Measurements from ENCODE around the gene LYPD4.
"Not testable (repeated sequence)": the region's sequence is repeated elsewhere in the genome, so short reads cannot be mapped to it uniquely, and the experiment has no call there.

The LYPD4 gene, protein sequence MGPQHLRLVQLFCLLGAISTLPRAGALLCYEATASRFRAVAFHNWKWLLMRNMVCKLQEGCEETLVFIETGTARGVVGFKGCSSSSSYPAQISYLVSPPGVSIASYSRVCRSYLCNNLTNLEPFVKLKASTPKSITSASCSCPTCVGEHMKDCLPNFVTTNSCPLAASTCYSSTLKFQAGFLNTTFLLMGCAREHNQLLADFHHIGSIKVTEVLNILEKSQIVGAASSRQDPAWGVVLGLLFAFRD

DNA sequence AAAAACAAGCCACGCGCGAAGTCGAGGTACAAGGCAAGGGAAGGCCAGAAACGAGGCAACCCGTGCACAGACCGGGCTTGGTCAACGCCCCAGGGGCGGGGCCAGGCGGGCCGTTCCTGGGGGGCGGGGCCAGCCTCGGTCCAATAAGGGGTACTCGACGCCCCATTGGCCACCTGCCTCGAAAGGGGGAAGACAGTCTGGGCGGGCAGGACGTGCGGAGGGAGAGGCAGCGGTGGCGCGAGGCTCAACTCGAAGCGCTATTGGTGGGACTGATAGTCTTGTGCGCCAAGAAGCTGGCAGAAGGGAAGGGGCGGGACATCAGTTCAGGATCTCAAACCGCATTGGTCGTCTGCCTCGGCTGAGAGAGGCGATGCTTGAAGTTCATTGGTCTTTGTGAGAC lies at the start of gene LYPD4:
Gene LYPD4, minus strand, starts transcription at position 83 of the 400 bp plus-strand sequence. CDS start 5,398 bp downstream, outside the sequence.
- DNase-seq: no peak

DNA sequence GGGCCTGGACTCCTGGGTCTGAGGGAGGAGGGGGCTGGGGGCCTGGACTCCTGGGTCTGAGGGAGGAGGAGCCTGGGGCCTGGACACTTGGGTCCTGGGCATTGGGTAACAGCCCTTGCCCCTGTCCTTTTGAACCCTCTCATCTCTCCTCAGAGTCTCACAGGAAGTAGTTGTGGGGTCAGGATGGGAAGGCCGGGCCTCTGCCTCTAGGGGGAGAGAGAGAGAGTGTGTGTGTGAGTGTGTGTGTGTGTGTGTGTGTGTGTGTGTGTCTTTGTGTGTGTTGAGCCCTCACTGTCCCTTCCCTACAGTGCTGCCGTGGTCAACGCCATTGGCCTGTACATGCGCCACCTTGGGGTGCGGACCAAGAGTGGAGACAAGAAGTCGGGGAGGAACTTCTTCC lies 49.4 kb upstream of the LYPD4 start:
- DNase-seq: no peak

DNA sequence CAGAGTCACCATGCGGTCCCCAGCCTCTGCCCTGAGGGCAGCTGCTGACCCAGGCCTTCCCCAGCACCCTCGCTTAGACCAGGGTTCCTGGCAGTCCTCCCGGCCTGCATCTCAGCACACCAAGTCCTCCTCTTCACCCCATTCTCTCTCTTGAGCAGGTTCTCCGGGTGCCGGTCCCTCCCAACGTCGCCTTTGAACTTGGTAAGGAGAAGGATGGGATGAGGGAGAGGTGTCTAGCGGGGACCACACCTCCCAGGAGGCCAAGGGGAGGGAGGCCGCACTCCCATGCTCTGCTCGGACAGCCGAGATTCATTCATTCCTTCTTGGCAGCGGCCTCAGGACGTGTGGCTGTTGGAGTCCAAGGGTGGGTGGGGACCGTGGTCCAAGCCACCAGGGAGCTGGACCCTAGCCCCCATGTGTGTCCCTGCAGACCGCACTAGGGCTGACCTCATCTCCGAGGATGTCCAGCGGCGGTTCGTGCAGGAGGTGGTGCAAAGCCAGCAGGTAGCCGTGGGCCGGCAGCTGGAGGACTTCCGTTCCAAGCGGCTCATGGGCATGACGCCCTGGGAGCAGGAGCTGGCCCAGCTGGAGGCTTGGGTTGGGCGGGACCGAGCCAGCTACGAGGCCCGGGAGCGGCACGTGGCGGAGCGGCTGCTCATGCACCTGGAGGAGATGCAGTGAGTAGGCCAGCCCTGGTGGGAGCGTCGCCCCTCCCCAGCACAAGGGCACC lies 47.9 kb upstream of the LYPD4 start:
- DNase-seq: no peak

DNA sequence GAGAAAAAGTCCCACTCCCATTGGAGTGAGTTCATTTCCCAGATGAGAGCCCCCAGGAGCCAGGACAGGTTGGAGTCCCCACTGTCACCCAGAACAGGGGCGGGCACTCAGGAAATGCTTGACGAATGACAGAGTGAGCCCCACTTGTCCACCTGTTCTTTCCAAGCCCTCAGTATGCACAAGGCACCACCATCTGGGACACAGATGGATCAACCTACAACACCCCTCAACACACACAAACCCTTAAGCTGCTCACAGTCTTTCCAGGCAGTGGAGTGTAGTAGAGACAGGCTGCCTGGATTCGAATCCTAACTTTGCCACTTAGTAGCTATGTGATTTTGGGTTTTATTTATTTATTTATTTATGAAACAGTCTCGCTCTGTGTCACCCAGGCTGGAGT lies 46.5 kb upstream of the LYPD4 start:
- no peak for DNase-seq

DNA sequence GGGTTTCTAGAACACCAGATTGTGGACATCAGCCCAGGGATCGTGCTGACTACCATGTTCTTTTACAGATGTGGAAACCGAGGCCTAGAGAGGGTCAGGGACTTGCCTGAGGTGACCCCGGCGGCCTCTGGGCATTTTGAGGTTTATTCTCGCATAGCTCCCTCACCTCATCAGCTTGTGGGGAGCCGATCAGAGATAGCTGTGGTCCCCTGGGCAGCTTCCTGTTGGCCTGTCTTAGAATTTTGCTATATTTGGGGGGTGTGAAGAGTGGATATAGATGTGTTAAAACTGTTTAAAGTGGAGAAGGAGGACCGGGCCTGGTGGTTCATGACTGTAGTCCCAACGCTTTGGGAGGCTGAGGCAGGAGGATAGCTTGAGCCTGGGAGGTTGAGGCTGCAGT lies 45.4 kb upstream of the LYPD4 start:
- DNase-seq: no peak

DNA sequence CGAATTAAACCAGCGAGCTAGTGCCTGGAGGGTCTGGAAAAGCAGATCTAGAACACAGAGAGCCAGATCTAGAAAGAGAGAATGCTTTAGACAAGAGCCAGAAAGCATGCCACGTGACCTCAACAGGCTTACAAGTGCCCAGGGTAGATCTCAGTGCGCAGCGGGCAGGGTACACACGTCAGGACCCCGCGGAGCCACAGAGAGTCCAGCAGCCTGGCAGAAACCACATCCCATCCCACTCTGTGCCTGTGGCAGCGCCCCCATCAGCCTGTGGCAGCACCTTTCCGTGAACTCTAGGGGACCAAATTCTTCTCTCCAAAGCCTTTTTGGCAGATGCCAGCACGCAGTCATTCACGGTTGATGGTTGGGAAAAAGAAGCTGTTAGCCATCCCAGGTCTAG lies 44.4 kb upstream of the LYPD4 start:
- no peak for DNase-seq

DNA sequence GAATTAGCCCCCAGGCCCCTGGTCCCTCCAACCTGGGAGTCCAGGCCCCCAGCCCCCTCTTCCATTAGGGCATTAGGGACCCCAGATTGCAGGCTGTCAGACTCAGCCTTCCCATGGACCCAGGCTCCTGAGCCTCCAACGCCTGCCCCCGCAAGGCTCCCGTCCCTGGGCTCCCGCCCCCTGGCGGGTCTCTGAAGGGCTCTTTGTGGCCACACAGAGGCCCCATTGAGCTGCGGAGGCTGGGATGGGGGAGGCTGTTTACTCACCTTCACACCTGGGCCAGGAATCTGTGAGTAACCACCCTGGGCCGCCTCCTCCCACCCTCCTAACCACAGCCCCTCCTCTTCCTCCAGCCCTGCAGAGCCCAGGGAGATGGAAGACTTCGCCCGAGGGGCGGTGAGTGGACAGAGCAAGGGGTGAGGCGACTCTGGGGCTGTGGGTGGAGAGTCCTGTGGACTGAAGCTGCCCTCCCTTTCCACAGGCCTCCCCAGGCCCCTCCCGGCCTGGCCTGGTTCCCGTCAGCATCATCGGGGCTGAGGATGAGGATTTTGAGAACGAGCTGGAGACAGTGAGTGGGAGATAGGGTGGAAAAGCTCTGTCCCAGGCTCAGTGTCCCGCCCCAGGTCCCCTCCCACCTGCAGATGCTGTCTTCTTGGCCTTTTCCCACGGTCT lies 43.4 kb upstream of the LYPD4 start:
- peak; percentile 84 for DNase-seq

DNA sequence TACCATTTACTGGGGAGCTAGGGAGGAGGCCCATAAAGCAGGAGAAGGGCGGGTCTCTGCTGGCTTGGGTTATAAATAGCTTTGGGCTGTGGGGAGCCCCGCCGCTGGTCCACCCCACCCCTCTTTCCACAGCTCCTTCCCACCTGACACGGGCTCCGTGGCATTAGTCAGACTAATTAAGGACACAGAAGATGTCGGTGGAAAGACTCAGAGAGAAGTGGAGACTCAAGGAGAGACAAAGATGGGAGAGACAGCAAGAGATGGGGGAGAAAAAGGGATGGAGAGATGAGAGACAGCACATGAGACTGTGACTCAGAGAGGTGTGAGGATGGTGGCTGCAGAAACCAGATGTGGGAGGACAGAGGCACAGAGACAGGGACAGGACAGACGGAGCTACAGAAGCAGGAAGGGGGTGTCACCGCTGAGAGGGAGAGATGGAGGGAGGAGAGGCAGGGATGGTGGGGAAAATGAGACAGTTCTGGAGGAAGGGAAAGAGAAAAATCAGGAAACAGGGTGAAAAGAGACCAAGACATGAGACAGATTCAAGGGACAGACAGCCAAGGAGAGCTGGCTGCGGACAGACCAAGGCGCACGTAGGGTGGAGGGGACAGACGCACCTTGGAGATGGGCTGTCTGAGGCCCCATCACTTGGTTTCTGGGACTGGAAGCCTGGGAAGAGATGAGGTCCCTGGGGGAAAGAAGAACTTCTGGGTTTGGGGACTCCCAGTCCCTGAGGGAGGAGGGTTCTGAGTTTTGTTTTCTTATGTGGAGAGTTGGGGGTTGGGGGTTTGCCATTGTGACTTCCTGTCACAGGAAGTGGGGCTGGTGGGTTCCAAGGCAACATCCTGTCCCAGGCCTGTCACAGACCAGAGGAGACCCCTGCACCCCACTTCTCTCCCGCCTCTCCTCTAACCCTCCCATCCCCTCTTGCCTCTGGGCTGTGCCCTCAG lies 42.6 kb upstream of the LYPD4 start:
- DNase-seq: peak; percentile 82

DNA sequence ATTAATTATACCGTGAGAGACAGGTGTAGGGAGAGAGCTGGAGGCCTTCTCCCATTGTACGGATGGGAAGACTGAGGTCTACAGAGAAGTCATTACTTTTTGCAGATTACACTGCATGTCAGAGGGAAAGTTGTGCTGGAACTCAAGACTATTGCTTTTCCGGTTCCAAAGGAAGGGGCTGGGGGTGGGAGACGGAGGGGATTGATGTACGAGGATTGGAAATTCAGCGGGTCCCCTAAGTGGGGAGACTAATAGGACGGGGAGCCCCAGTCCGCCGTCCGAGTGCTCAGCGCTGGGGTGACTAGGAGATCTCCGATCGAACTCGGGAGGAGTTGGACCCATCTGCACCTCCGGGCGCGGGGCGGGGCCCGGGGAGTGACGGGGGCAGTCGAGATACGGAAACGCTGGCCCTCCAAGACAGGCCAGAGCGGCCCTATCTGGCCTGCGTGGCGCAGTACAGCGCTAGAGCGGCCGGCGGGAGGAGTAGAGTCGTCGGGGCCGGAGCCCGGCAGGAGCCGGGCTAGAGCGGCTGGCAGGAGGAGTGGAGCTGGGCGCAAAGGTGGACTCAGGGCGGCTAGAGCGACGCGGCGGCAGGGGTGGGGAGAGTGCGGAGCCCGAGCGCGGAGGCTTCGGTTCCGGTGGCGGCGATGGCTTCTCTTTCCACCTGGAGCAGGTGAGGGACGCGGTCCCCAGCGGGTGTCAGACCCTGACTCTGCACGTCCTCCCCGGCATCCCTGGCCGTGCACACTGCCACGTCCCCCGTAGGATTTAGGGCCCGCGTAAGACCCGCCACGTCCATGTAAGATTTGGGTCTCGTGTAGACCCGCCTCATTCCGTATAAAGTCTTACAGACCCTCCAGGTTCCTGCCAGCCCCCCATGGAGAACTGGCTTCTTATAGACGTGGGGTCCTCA lies 39.6 kb upstream of the LYPD4 start:
- DNase-seq: peak; percentile 91

DNA sequence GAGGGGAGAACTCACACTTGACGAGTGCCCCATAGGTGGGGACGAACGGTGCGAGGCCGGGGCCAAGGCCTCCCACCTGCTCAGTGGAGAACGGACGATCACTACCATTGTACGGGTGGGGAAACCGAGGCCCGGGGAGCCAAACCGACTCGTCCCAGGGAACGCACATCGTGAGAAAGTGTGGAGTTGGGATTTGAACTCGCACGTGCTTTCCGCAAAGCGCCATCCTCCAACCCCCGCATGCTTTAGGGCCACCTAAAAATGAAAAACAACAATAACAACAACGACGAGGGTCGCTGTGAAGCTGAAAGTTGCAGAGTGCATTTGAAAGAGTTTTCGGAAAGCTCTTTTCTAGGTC lies 39.0 kb upstream of the LYPD4 start:
- no peak for DNase-seq

DNA sequence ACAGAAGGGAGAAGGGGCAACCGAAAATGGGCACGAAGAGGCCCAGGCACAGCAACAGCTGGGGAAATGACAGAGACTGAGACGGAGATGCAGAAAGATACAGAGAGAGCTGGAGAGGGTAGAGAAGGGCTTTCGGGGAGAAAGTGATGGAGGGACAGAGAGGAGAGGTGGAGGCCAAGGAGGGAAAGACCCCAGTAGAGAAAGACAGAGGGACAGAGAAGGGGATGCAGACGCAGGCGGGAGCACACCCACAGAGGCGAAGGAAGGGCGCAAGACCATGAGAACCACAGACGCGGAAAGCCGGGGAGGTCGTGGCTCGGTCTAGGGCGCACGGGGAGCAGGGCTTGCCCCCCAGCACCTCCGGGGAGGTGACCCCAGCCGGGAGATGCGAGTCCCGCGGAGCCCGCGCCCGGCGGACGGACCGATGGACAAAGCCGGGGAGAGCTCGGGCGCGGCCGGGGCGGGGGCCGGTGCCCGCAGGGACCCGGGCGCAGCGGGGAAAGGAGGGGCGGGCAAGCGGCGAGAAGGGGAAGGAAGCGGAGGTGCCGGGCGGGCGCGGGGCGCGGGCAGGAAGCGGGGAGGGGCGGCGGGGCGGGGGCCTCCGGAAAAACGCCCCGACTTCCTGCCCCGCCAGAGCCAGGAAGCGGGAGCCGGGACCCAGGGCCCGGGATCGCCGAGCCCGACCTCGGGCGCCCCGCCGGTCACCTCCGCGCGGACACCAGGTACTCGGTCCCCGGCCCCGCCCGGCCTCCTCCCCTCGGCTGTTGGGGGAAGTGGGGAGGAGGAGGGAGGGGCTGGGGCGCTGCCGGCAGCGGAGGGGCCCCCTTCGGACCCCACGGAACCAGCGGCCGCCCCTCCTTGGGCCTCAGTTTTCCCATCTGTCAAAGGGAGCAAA lies 38.3 kb upstream of the LYPD4 start, which contains the start of gene ARHGEF1:
Gene ARHGEF1, plus strand, starts transcription at position 617 of the 895 bp plus-strand sequence. CDS start 4,899 bp downstream, outside the sequence.
- peak; percentile 65 for DNase-seq

DNA sequence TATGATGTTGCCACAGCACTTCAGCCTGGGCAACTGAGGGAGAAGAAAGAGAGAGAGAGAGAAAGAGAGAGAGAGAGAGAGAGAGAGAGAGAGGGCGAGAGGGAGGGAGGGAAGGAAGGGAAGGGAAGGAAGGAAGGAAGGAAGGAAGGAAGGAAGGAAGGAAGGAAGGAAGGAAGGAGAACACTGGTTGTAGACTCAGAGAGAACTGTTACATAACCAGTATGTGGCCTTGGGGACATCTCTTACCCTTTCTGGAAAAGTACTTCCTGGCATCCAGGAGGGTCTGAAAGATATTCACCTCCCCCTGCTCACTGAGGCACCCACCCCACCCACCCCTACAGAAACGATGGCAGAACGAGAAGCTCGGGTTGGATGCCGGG lies 35.8 kb upstream of the LYPD4 start:
- no peak for DNase-seq

DNA sequence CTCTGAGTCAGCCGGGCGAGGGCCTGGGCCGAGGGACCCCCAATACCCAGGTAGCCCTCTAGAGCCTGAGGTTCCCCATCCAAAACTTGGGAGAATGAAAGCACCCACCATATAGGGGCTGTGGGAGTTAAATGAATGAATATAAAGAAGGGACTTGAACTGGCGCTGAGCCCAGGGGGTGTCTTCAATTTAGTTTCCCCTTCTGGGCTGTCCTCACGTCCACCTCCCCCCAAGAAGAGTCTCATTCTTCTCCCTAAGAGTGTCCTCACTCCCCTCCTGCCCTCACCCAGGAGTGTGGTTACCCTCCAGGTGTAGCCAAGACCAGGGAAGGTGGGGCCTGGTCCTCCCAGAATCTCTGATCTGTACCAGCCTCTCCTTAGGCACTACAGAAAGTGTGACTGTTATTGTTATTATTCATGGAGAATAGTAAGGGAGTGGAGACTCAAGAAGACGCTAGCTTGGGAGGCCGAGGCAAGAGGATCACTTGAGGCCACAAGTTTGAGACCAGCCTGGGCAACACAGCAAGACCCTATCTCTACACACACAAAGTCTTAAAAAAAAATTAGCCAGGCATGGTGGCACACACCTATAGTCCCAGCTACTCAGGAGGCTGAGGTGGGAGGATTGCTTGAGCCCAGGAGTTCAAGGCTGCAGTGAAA lies 35.3 kb upstream of the LYPD4 start:
- no peak for DNase-seq

DNA sequence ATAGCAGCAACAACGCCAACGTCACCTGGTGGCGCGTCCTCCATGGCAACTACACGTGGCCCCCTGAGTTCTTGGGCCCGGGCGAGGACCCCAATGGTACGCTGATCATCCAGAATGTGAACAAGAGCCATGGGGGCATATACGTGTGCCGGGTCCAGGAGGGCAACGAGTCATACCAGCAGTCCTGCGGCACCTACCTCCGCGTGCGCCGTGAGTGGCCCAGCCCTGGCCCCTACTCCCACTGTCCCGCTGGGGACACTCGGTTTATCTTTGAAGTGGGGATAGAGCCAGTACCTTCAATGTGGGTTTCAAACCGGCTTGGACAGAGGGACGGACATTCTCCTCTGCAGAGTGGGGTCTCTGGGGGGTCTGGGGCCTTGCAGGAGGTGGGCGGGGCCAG lies 34.6 kb upstream of the LYPD4 start:
- DNase-seq: no peak

DNA sequence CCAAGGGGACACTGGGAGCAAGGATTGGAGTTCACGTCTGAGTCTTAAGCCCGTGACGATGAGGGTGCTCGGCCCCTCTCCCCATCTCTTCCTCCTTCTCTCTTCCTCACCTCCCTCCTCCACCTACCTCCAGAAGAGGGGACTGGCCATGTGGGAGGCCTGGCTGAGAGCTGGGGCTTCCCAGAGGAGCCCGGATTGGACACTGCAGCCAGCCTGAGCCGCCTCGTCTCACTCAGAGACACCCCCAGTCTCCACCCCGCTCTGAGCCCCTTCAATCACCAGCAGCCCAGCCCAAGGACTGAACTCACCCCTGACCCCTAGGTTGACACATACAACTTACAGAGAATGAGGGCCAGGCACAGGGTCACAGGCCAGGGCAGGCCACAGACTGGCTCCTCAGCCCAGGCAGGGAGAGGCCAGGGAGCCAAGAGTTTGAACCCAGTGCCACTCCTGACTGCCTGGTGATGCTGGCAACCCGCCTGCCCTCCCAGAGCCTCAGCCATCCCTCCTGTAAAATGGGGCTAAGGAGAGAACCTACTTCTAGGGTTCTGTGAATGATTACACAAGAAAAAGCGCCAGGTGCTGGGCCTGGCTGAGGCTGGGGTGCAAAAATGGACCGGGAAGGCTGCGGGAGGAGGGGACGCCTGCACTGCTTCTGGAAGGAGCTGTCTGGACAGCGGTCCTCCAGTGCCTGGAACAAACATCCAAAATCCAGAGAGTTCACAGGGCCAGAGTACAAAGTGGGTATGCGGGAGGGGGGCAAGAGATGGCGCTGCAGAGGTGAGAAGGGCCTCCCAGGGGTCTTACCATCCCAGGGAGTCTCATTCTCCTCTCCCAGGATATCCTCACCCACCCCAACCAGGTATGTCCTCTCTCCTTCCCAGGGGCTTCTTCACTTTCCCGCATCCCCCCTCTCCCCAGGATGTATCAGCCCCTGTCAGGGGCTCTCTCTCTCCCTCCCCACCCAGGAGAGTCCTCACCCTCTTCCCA lies 33.7 kb upstream of the LYPD4 start:
- DNase-seq: no peak

DNA sequence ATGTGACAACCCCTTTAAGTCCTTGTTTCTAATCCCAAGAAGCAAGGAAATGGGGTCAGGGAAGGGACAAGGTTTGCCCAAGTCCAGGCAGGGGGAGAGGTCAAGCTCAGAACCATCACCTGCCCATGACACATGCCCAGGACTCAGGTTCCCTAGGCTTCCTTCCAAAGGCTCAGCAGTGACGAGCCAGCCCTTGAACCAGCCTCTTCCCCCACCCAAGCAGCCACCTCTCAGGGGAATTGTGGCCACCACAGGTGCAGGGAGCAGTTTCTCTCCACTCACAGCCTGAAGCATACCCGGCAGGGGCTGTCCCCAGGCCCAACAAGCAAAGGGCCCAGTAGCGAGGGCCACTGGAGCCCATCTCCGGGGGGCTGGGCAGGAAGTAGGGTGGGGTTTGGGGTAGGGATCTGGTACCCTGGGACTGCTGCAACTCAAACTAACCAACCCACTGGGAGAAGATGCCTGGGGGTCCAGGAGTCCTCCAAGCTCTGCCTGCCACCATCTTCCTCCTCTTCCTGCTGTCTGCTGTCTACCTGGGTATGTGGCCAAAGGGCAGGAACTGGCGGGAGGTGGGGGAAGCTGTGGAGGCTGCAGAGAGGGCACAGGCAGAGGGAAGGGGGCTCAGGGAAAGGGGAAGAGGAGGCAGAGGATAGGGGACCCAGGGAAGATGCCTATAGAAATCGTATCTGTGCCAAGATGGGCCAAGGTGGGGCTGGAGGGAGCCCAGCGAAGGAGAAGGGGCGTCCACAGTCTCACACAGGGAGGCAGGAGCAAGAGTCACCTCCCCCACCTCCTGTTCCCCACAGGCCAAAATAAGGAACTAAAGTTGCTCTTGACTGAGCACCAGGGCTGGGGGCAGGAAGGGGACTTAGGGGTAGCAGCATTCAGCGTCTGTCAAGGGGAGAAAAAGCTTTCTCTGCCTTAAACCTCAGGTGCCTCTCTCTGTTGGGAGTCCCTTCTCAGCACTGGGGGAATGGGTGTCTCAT lies 32.7 kb upstream of the LYPD4 start, which contains the start of gene CD79A:
Gene CD79A, plus strand, starts transcription at position 433 of the 986 bp plus-strand sequence. Its CDS starts 26 bp downstream, at position 459.
- DNase-seq: no peak

DNA sequence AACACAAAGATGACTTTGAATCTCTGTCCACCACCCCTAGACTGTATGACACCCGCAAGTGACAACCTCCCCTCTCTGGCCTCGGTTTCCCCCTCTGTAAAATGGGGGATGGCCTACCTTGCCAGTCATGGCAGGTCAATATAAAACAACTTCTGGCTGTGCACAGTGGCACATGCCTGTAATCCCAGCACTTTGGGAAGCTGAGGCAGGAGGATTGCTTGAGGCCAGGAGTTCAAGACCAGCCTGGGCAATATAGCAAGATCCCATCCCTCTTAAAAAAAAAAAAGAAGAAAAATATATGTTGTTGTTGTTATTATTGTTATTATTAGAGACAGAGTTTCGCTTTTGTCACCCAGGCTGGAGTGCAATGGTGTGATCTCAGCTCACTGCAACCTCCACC lies 31.5 kb upstream of the LYPD4 start:
- not testable (repeated sequence) for DNase-seq

Data from CD4-positive, alpha-beta T cell treated with Interleukin-12 subunit alpha and Interleukin-12 subunit beta, for 1 hour (primary cell).